ENCODE results near the gene GLO1. TPM values are rescaled to one million over a fixed set of nuclear protein-coding genes. Genes with fewer than 3 reads are reported as not detected.

Gene GLO1
- polyA plus RNA-seq, 4 donors: 137 to 193 (median 152) TPM

GRCh38 chr6:38631186-38631783 lies 71.7 kb downstream of the GLO1 start:
- DNase-seq (ENCODE audit: low read depth in 4 of 4, low spot score in 3 of 4): no peak

Other genes with a start within 250 kb of the GLO1 start
- 10 to 100 TPM; 12.0 to 15.9 (median 12.5) TPM for gene BTBD9, start 63.2 kb downstream of the GLO1 start, polyA plus RNA-seq (ENCODE audit: insufficient read length in 4 of 4)
- gene DNAH8, start 12.2 kb upstream of the GLO1 start, polyA plus RNA-seq (ENCODE audit: insufficient read length in 4 of 4): under 1 TPM; 0.15 to 0.77 (median 0.46) TPM